Esophagus muscularis mucosa (tissue), 4 donors: Measurements from ENCODE around the gene BASP1.

ENCODE experiments used
- EP300 ChIP-seq: sonication (generic); formaldehyde crosslinking; IDR thresholded peaks from one replicate; pipeline ENCODE4 v1.6.1; 2017; ENCODE audit warnings: antibody characterized with exemption
- POLR2A ChIP-seq: fragments of 450-650 bp; IDR thresholded peaks from one replicate; pipeline ENCODE4 v1.6.1; 2017; ENCODE audit warnings: antibody characterized with exemption, moderate library complexity, mild to moderate bottlenecking, low read depth
- POLR2AphosphoS5 ChIP-seq, 2 donors: sonication (generic); formaldehyde crosslinking; IDR thresholded peaks; one replicate each; pipeline ENCODE4 v1.6.1; 2017; ENCODE audit warnings: antibody characterized with exemption in 2 of 2
- TF ChIP-seq, protein P1 (sequence below), 3 experiments: fragments of 200-600 bp in 2 of 3; fragments of 450-650 bp in 1 of 3; sonication (generic) in 2 of 3; IDR thresholded peaks; one replicate each; pipeline ENCODE4 v1.5.1; 2017 to 2019; ENCODE audit warnings: antibody characterized with exemption in 3 of 3, mild to moderate bottlenecking in 2 of 3, moderate library complexity in 1 of 3

DNA sequence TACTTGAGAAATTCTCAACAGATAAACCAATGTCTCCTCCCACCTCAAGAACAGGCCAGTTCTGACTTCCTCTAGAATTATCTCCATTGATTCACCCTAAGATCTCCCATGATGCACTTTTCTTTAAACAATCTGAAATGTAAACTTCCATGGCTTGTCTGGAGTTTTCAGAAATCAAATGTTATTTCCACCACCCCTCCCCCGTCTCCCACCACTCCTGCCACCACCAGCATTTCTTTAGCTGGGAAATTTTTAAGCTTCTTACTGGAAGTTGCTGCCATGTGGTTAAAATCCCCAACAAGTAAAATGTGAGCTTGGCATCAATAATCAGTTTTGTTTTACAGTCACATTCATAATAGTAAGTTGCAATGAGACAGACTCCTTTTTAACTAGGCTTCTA, 32.8 kb upstream of the BASP1 start:
- TF ChIP-seq EP300 (no peak), POLR2AphosphoS5 (IDR thresholded peaks at IDR 0.05) (no peak), POLR2A (no peak)
- TF ChIP-seq, protein P1, sequence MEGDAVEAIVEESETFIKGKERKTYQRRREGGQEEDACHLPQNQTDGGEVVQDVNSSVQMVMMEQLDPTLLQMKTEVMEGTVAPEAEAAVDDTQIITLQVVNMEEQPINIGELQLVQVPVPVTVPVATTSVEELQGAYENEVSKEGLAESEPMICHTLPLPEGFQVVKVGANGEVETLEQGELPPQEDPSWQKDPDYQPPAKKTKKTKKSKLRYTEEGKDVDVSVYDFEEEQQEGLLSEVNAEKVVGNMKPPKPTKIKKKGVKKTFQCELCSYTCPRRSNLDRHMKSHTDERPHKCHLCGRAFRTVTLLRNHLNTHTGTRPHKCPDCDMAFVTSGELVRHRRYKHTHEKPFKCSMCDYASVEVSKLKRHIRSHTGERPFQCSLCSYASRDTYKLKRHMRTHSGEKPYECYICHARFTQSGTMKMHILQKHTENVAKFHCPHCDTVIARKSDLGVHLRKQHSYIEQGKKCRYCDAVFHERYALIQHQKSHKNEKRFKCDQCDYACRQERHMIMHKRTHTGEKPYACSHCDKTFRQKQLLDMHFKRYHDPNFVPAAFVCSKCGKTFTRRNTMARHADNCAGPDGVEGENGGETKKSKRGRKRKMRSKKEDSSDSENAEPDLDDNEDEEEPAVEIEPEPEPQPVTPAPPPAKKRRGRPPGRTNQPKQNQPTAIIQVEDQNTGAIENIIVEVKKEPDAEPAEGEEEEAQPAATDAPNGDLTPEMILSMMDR (IDR thresholded peaks at IDR 0.05): no peak
